H9 (cell line): ENCODE measurements around the gene SLC8B1. TPM values are rescaled to one million over a fixed set of nuclear protein-coding genes. Genes with fewer than 3 reads are reported as not detected.

Experiments
- DNase-seq: peaks from one replicate; pipeline ENCODE4 v3.0.0-alpha.2; 2017
- H2AFZ ChIP-seq: one replicate; pipeline ENCODE4 v1.6.1; 2013; ENCODE audit warnings: mild to moderate bottlenecking, low read length, control low read depth, moderate library complexity
- H2AK5ac ChIP-seq: 2 replicates; pipeline ENCODE4 v1.6.1; 2013; ENCODE audit warnings: low read length, control low read depth, mixed read lengths; ENCODE audit not compliant: insufficient read length
- H2BK120ac ChIP-seq: one replicate; pipeline ENCODE4 v1.6.1; 2013; ENCODE audit warnings: low read depth, mild to moderate bottlenecking, low read length, control low read depth, inconsistent platforms; ENCODE audit not compliant: poor library complexity, severe bottlenecking
- H2BK12ac ChIP-seq: 2 replicates; pipeline ENCODE4 v1.6.1; 2013; ENCODE audit warnings: low read length, control low read depth, mixed read lengths, low read depth; ENCODE audit not compliant: insufficient read length
- H2BK15ac ChIP-seq: 2 replicates; pipeline ENCODE4 v1.6.1; 2013; ENCODE audit warnings: low read depth, low read length, control low read depth
- H2BK20ac ChIP-seq: one replicate; pipeline ENCODE4 v1.6.1; 2013; ENCODE audit warnings: low read depth, mild to moderate bottlenecking, low read length, control low read depth, inconsistent platforms; ENCODE audit not compliant: poor library complexity, severe bottlenecking
- H2BK5ac ChIP-seq: 2 replicates; pipeline ENCODE4 v1.6.1; 2013; ENCODE audit warnings: low read length, control low read depth, mixed read lengths; ENCODE audit not compliant: insufficient read length
- H3K14ac ChIP-seq: 2 replicates; pipeline ENCODE4 v1.6.1; 2013; ENCODE audit warnings: low read length, control low read depth; ENCODE audit not compliant: insufficient read depth
- H3K18ac ChIP-seq: 2 replicates; pipeline ENCODE4 v1.6.1; 2013; ENCODE audit warnings: low read depth, mild to moderate bottlenecking, mixed read lengths, low read length, control low read depth; ENCODE audit not compliant: insufficient read length
- H3K23ac ChIP-seq: 2 replicates; pipeline ENCODE4 v1.6.1; 2013; ENCODE audit warnings: low read length, control low read depth, mixed read lengths, low read depth; ENCODE audit not compliant: insufficient read length
- H3K23me2 ChIP-seq: 2 replicates; pipeline ENCODE4 v1.6.1; 2013; ENCODE audit warnings: low read depth, mild to moderate bottlenecking, mixed read lengths, low read length, control low read depth; ENCODE audit not compliant: insufficient read length, poor library complexity, severe bottlenecking
- H3K27ac ChIP-seq: 2 replicates; pipeline ENCODE4 v1.5.1; 2013; ENCODE audit warnings: low read length, control low read depth, mixed read lengths, low read depth; ENCODE audit not compliant: insufficient read length
- H3K27me3 ChIP-seq: 2 replicates; pipeline ENCODE4 v1.6.1; 2013; ENCODE audit warnings: low read length, control low read depth, inconsistent platforms; ENCODE audit not compliant: insufficient read depth
- H3K4ac ChIP-seq: 2 replicates; pipeline ENCODE4 v1.6.1; 2013; ENCODE audit warnings: low read depth, mild to moderate bottlenecking, control low read depth, inconsistent platforms, low read length, moderate library complexity
- H3K4me1 ChIP-seq: 2 replicates; pipeline ENCODE4 v1.6.1; 2013; ENCODE audit warnings: low read length, control low read depth, inconsistent platforms; ENCODE audit not compliant: insufficient read depth
- H3K4me2 ChIP-seq: 2 replicates; pipeline ENCODE4 v1.6.1; 2013; ENCODE audit warnings: low read length, control low read depth, mixed read lengths; ENCODE audit not compliant: insufficient read length, insufficient read depth
- H3K56ac ChIP-seq: 2 replicates; pipeline ENCODE4 v1.6.1; 2013; ENCODE audit warnings: low read depth, mild to moderate bottlenecking, mixed read lengths, low read length, control low read depth; ENCODE audit not compliant: insufficient read length
- H3K79me1 ChIP-seq: 2 replicates; pipeline ENCODE4 v1.6.1; 2013; ENCODE audit warnings: low read depth, mild to moderate bottlenecking, moderate library complexity, low read length, control low read depth, inconsistent platforms; ENCODE audit not compliant: insufficient read depth, poor library complexity, severe bottlenecking
- H3K79me2 ChIP-seq: 2 replicates; pipeline ENCODE4 v1.6.1; 2013; ENCODE audit warnings: low read length, control low read depth, inconsistent platforms; ENCODE audit not compliant: insufficient read depth
- H3K9ac ChIP-seq: 2 replicates; pipeline ENCODE4 v1.6.1; 2013; ENCODE audit warnings: low read length, control low read depth, mixed read lengths; ENCODE audit not compliant: insufficient read length; ENCODE audit errors: extremely low read depth
- H3K9me3 ChIP-seq: one replicate; pipeline ENCODE4 v1.6.1; 2013; ENCODE audit warnings: low read depth, low read length, inconsistent platforms; ENCODE audit not compliant: control insufficient read depth
- H3T11ph ChIP-seq: one replicate; pipeline ENCODE4 v1.6.1; 2013; ENCODE audit warnings: mild to moderate bottlenecking, low read length, control low read depth, inconsistent platforms
- H4K20me1 ChIP-seq: one replicate; pipeline ENCODE4 v1.6.1; 2013; ENCODE audit not compliant: control insufficient read depth, insufficient read length, insufficient read depth
- H4K5ac ChIP-seq: 2 replicates; pipeline ENCODE4 v1.6.1; 2013; ENCODE audit warnings: low read depth, mild to moderate bottlenecking, mixed read lengths, low read length, control low read depth; ENCODE audit not compliant: insufficient read length
- H4K8ac ChIP-seq: replicated peaks from 2 replicates; pipeline ENCODE4 v1.6.1; 2013; ENCODE audit warnings: low read length, control low read depth, mixed read lengths, low read depth; ENCODE audit not compliant: insufficient read length
- H4K91ac ChIP-seq: 2 replicates; pipeline ENCODE4 v1.6.1; 2013; ENCODE audit warnings: low read depth, mild to moderate bottlenecking, moderate library complexity, mixed read lengths, low read length, control low read depth; ENCODE audit not compliant: insufficient read length
- H3K27ac Mint-ChIP-seq, 3 experiments: 2 replicates in 2 of 3; 3 replicates in 1 of 3; pipeline ENCODE4 v1.8.0; 2020 to 2021; ENCODE audit warnings: mixed read lengths in 3 of 3, mild to moderate bottlenecking in 1 of 3, moderate library complexity in 1 of 3
- H3K27me3 Mint-ChIP-seq: 2 replicates; pipeline ENCODE4 v1.8.0; 2021; ENCODE audit warnings: low read depth, mild to moderate bottlenecking, moderate library complexity, mixed read lengths
- H3K36me3 Mint-ChIP-seq, 3 experiments: 2 replicates in 2 of 3; 3 replicates in 1 of 3; pipeline ENCODE4 v1.8.0; 2020 to 2021; ENCODE audit warnings: low read depth in 3 of 3, mixed read lengths in 3 of 3; ENCODE audit not compliant: insufficient read depth in 1 of 3
- H3K4me1 Mint-ChIP-seq, 2 experiments: 2 replicates each; pipeline ENCODE4 v1.8.0; 2020; ENCODE audit warnings: mixed read lengths in 2 of 2
- H3K4me3 Mint-ChIP-seq, 2 experiments: 2 replicates in 1 of 2; 3 replicates in 1 of 2; pipeline ENCODE4 v1.8.0; 2020 to 2021; ENCODE audit warnings: mild to moderate bottlenecking in 2 of 2, mixed read lengths in 2 of 2, moderate library complexity in 1 of 2
- H3K9me3 Mint-ChIP-seq, 2 experiments: 2 replicates in 1 of 2; 3 replicates in 1 of 2; pipeline ENCODE4 v1.8.0; 2020; ENCODE audit warnings: mild to moderate bottlenecking in 2 of 2, mixed read lengths in 2 of 2, moderate library complexity in 1 of 2
- CTCF ChIP-seq: fragments of 200-600 bp; sonication (generic); conservative IDR thresholded peaks from 3 replicates; pipeline ENCODE4 v1.8.0; 2021; ENCODE audit warnings: antibody characterized with exemption, mild to moderate bottlenecking
- WGBS: extraction: QIAGEN DNeasy Blood & Tissue Kit; methylation state at CpG from one replicate; pipeline ENCODE4 v1.1.7; 2013; ENCODE audit warnings: missing lambda C conversion rate, low lambda C conversion rate, mixed read lengths; ENCODE audit not compliant: insufficient read length; ENCODE audit errors: extremely low coverage; 5-methylcytosine and 5-hydroxymethylcytosine counted together
- total RNA-seq: library from RNA; stranded (reverse); gene quantifications from 2 replicates; pipeline ENCODE4 v1.2.1, GENCODE V29; 2021

The SLC8B1 gene
- total RNA-seq, 1 experiment from 2014 or later: 10.4 TPM

GRCh38 chr12:113271466-113271852 is 63.5 kb downstream of the SLC8B1 start:
- no peaks in the 10 kb centered on the region for H3K9me3 ChIP-seq
- H3K9ac ChIP-seq: no peak overlapping the region
- Mint-ChIP-seq H3K36me3 (peaks cover 7 to 22% (median 21%) of the 10 kb centered on the region in 3 experiments; a peak in 5 of 7 replicates), H3K4me3 (no peak overlapping the region), H3K4me1 (peaks cover 6 to 13% of the 10 kb centered on the region in 2 experiments), H3K9me3 (no peaks in the 10 kb centered on the region), H3K27ac (peak overlapping the region in 1 of 3 experiments; percentile 92; a peak in 2 of 7 replicates), H3K27me3 (no peaks in the 10 kb centered on the region)
- H4K91ac ChIP-seq: no peak overlapping the region
- TF ChIP-seq CTCF: no peak
- no peak overlapping the region for H4K5ac ChIP-seq
- no peak overlapping the region for H3K14ac ChIP-seq
- no peak overlapping the region for H2BK5ac ChIP-seq
- H3K79me2 ChIP-seq: no peaks in the 10 kb centered on the region
- H3K4me2 ChIP-seq: no peak overlapping the region
- no peak overlapping the region for H2BK15ac ChIP-seq
- H3K27ac ChIP-seq: no peak overlapping the region
- H4K20me1 ChIP-seq: no peaks in the 10 kb centered on the region
- H3K79me1 ChIP-seq: no peaks in the 10 kb centered on the region
- no peaks in the 10 kb centered on the region for H3K23me2 ChIP-seq
- DNase-seq: no peak
- H2BK120ac ChIP-seq: no peak overlapping the region
- no peak overlapping the region for H2BK12ac ChIP-seq
- no peak overlapping the region for H2AK5ac ChIP-seq
- H3K4ac ChIP-seq: no peak overlapping the region
- H3K4me1 ChIP-seq: no peaks in the 10 kb centered on the region
- no peak overlapping the region for H4K8ac ChIP-seq
- no peak overlapping the region for H3K18ac ChIP-seq
- H3K23ac ChIP-seq: no peak overlapping the region
- WGBS: no CpG with 5 or more reads among the region's 10 CpGs
- no peak overlapping the region for H2BK20ac ChIP-seq
- no peak overlapping the region for H2AFZ ChIP-seq
- H3K27me3 ChIP-seq: no peaks in the 10 kb centered on the region
- H3K56ac ChIP-seq: no peak overlapping the region
- no peak overlapping the region for H3T11ph ChIP-seq
